22Rv1 (cell line): Measurements from ENCODE around the gene SMPX.

ENCODE experiments used
- H3K27ac ChIP-seq: fragments of 450-650 bp; 2 replicates; pipeline ENCODE4 v1.5.1; 2017
- CTCF ChIP-seq: fragments of 450-650 bp; IDR thresholded peaks from 2 replicates; pipeline ENCODE4 v1.5.1; 2017; ENCODE audit warnings: mild to moderate bottlenecking
- ZFX ChIP-seq: fragments of 450-650 bp; IDR thresholded peaks from 2 replicates; pipeline ENCODE4 v1.6.1; 2017; ENCODE audit warnings: antibody characterized with exemption, borderline replicate concordance

SMPX gene

GRCh38 chrX:21660156-21660555 is 97.8 kb downstream of the SMPX start:
- TF ChIP-seq CTCF = no peak

GRCh38 chrX:21659320-21659719 is 98.6 kb downstream of the SMPX start:
- TF ChIP-seq CTCF (no peak), ZFX (no peak)
- no peak overlapping the region for H3K27ac ChIP-seq

More at GRCh38 chrX:21660156-21660555, 97.8 kb downstream of the SMPX start:
- H3K27ac ChIP-seq = no peak overlapping the region

- no peak for TF ChIP-seq ZFX
- no peak for TF ChIP-seq CTCF
Measured at GRCh38 chrX:21658746-21659145, 99.2 kb downstream of the SMPX start.

GRCh38 chrX:21658152-21658737 is 99.7 kb downstream of the SMPX start, which contains the start of gene KLHL34:
Gene KLHL34, minus strand, starts transcription at chrX:21658330. Its CDS starts 542 bp downstream, at chrX:21657788.
- no peak for TF ChIP-seq CTCF
- no peak for TF ChIP-seq ZFX
- no peak within 1 kb of the TSS for H3K27ac ChIP-seq

More at GRCh38 chrX:21658746-21659145, 99.2 kb downstream of the SMPX start:
- H3K27ac ChIP-seq = no peak overlapping the region

GRCh38 chrX:21657318-21658151 is 100.4 kb downstream of the SMPX start:
- H3K27ac ChIP-seq = no peak overlapping the region
- TF ChIP-seq CTCF (no peak), ZFX (no peak)

GRCh38 chrX:21656587-21657317 is 101.2 kb downstream of the SMPX start:
- TF ChIP-seq ZFX (no peak), CTCF (no peak)
- no peak overlapping the region for H3K27ac ChIP-seq
